Stomach (tissue), 9 donors: ENCODE measurements around the gene SUPV3L1. TPM values are rescaled to one million over a fixed set of nuclear protein-coding genes. Genes with fewer than 3 reads are reported as not detected.

ENCODE experiments used
- DNase-seq, 2 donors: peaks; one replicate each; pipeline versions ENCODE4 v3.0.0 to v3.0.0-alpha.2; 2013 to 2019
- H3K27ac ChIP-seq, 5 donors: fragments of 200-600 bp in 4 of 5; sonication (generic) in 4 of 5; one replicate each; pipeline ENCODE4 v1.5.1; 2013 to 2019; ENCODE audit warnings: mild to moderate bottlenecking in 1 of 5, moderate library complexity in 1 of 5
- H3K27me3 ChIP-seq, 3 donors: fragments of 200-600 bp; sonication (generic); one replicate each; pipeline ENCODE4 v1.5.1; 2017 to 2019; ENCODE audit warnings: mixed run types in 1 of 3
- H3K36me3 ChIP-seq, 4 donors: fragments of 200-600 bp; sonication (generic); 1 replicate in 3 of 4; 2 replicates in 1 of 4; pipeline ENCODE4 v1.5.1; 2016 to 2019
- H3K4me1 ChIP-seq, 4 donors: fragments of 200-600 bp; sonication (generic); one replicate each; pipeline ENCODE4 v1.5.1; 2016 to 2019
- H3K4me3 ChIP-seq, 4 donors: fragments of 200-600 bp; sonication (generic) in 3 of 4; one replicate each; pipeline ENCODE4 v1.5.1; 2016 to 2019; ENCODE audit warnings: mild to moderate bottlenecking in 1 of 4
- H3K9me3 ChIP-seq, 4 donors: fragments of 200-600 bp; sonication (generic); one replicate each; pipeline ENCODE4 v1.5.1; 2016 to 2019
- EP300 ChIP-seq: sonication (generic); formaldehyde crosslinking; IDR thresholded peaks from one replicate; pipeline ENCODE4 v1.6.1; 2017; ENCODE audit warnings: antibody characterized with exemption
- POLR2A ChIP-seq, 4 donors: fragments of 450-650 bp; IDR thresholded peaks; one replicate each; pipeline ENCODE4 v1.6.1; 2016; ENCODE audit warnings: antibody characterized with exemption in 4 of 4, control low read depth in 2 of 4, mild to moderate bottlenecking in 1 of 4, moderate library complexity in 1 of 4
- POLR2AphosphoS5 ChIP-seq, 3 donors: sonication (generic); formaldehyde crosslinking; IDR thresholded peaks; one replicate each; pipeline ENCODE4 v1.6.1; 2016; ENCODE audit warnings: antibody characterized with exemption in 3 of 3
- WGBS, 5 donors: extraction: QIAGEN DNeasy Blood & Tissue Kit in 3 of 5; methylation state at CpG; one replicate each; pipeline versions ENCODE4 v1.1.5 to v1.1.7; 2013 to 2018; 5-methylcytosine and 5-hydroxymethylcytosine counted together
- intact Hi-C: fragments of 100-400 bp; cut with DNase I; formaldehyde crosslinking; loops from one replicate; pipeline ENCODE4 v1.15.1; 2023; ENCODE audit warnings: low total_unique reads
- polyA plus RNA-seq, 3 donors: library from polyadenylated mRNA; stranded (reverse); fragments of 200-250 nt; gene quantifications; one replicate each; pipeline ENCODE4 v1.2.3, GENCODE V29; 2013
- total RNA-seq, 5 donors: library from RNA; depleted of rRNA; stranded (reverse); fragments of >200 nt; gene quantifications; one replicate each; pipeline versions ENCODE4 v1.1.0 to v1.2.3, GENCODE V29; 2014 to 2016
- TF ChIP-seq, protein P1 (sequence below), 7 experiments: fragments of 450-650 bp in 4 of 7; fragments of 200-600 bp in 3 of 7; sonication (generic) in 3 of 7; IDR thresholded peaks; one replicate each; pipeline ENCODE4 v1.5.1; 2016 to 2019; ENCODE audit warnings: antibody characterized with exemption in 7 of 7, control low read depth in 2 of 7, mild to moderate bottlenecking in 1 of 7
- donor health status: healthy with polysubstance abuse.
- donor health status: Bipolar disorder and iron deficiency.
- donor health status: healthy.

SUPV3L1 gene
- total and polyA plus RNA-seq, 8 donors, result 15.2 to 111 (median 45.5) TPM

DNA sequence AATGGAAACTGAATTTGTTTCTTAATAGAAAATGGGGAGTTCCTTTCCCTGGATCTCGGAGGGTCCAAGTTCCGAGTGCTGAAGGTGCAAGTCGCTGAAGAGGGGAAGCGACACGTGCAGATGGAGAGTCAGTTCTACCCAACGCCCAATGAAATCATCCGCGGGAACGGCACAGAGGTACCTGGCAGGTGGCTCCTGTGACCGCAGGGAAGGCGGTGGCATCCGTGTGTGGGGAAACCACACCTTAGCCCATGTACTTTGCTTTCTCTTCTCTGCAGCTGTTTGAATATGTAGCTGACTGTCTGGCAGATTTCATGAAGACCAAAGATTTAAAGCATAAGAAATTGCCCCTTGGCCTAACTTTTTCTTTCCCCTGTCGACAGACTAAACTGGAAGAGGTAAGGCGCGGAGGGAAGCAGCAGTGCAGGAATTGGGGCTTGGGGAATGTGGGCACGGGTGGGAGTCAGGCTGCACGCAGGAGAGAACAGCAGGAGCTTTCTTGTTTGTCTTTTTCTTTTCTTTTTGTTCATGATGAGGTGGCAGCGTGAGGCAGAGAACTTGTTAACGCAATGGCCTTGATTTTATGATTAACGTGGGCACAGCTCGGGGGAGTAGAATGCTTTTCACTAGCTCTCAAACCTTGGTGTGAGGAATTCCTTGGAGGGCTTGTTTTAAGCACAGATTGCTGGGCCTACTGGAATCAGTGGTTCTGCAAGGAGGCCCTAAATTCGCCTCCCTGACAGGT, 52.9 kb downstream of the SUPV3L1 start:
- WGBS, 5 donors, result 74 to 86% (median 80%) methylated on average over 22 of the region's 22 CpGs
- peak in 1 of 2 donors; percentile 51 for DNase-seq
- intact Hi-C loops, result loop anchor here (10.0 kb wide), 1 partner anchor 282 kb away; no protein-coding TSS in a partner anchor
- no peak for TF ChIP-seq EP300
- no peak for TF ChIP-seq POLR2A (IDR thresholded peaks at IDR 0.05)
- no peak for TF ChIP-seq POLR2AphosphoS5 (IDR thresholded peaks at IDR 0.05)
- TF ChIP-seq, protein P1, sequence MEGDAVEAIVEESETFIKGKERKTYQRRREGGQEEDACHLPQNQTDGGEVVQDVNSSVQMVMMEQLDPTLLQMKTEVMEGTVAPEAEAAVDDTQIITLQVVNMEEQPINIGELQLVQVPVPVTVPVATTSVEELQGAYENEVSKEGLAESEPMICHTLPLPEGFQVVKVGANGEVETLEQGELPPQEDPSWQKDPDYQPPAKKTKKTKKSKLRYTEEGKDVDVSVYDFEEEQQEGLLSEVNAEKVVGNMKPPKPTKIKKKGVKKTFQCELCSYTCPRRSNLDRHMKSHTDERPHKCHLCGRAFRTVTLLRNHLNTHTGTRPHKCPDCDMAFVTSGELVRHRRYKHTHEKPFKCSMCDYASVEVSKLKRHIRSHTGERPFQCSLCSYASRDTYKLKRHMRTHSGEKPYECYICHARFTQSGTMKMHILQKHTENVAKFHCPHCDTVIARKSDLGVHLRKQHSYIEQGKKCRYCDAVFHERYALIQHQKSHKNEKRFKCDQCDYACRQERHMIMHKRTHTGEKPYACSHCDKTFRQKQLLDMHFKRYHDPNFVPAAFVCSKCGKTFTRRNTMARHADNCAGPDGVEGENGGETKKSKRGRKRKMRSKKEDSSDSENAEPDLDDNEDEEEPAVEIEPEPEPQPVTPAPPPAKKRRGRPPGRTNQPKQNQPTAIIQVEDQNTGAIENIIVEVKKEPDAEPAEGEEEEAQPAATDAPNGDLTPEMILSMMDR (IDR thresholded peaks at IDR 0.05), result no peak
- Histone ChIP-seq H3K27ac (no peak overlapping the region), H3K4me3 (no peak overlapping the region), H3K9me3 (no peaks in the 10 kb centered on the region), H3K4me1 (peaks cover 0 to 21% (median 12%) of the 10 kb centered on the region in 4 donors), H3K27me3 (no peaks in the 10 kb centered on the region), H3K36me3 (no peaks in the 10 kb centered on the region)

DNA sequence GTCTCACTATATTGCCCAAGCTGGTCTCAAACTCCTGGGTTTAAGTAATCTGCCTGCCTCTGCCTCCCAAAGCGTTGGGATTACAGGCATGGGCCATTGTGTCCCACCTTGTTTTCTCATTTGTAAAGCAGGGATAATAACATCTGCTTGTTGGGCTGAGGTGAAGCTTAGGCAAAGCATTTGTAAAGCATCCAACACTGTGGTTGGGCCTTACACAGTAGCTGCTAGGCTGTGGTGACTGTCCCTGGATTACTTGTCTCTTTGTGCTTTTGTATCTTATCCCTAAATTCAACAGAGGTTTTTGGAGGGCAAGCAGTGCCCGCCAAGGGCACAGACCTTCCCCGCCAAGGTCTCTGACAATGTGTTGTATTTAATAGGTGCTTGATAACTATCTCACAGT, 54.4 kb downstream of the SUPV3L1 start:
- no peak overlapping the region for H3K27ac ChIP-seq
- intact Hi-C loops, result loop anchor here (10.0 kb wide), 1 partner anchor 280 kb away; no protein-coding TSS in a partner anchor
- TF ChIP-seq, protein P1 (IDR thresholded peaks at IDR 0.05), result no peak
- no peak for TF ChIP-seq POLR2A (IDR thresholded peaks at IDR 0.05)
- WGBS, 5 donors, result 92 to 97% (median 96%) methylated on average over 3 of the region's 3 CpGs
- H3K27me3 ChIP-seq, result no peaks in the 10 kb centered on the region
- H3K9me3 ChIP-seq, result no peaks in the 10 kb centered on the region
- H3K36me3 ChIP-seq, result no peaks in the 10 kb centered on the region
- DNase-seq, result no peak
- H3K4me3 ChIP-seq, result no peak overlapping the region
- H3K4me1 ChIP-seq, result peaks cover 0 to 22% (median 9%) of the 10 kb centered on the region in 4 donors

DNA sequence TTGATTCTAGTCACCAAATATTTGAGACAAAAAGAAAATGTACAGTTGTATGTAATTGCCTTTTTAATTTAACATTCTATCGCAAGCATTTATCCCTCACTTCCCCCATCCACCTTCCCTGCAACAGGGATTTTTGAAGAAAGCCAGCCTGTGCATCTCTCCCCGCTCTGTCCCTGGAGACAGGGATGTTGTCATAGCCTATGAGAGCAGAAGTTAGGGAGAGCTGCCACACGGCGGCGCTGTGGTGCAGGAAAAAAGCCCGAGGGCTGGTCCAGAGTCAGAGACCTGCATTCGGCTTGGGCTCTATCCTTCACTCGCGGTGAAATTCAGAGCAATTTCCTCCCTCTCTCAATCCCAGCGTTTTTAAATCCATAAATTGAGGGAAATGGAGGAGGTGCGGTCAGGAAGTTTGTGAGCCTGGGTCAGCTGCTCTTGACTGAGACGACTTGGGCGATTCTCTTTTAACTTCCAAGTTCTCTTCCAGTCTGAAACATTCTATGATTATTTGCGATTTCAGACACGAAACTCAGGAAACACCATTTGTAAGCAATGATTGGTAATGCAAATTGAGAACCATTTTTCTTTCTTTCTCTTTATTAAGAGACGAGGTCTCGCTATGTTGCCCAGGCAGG, 57.6 kb downstream of the SUPV3L1 start:
- DNase-seq, result peak; percentile 90 to 93
- no peaks in the 10 kb centered on the region for H3K36me3 ChIP-seq
- no peak overlapping the region for H3K27ac ChIP-seq
- 19 to 26% (median 24%) methylated on average over 17 of the region's 17 CpGs for WGBS, 5 donors
- intact Hi-C loops, result loop anchor here (5.0 to 10.0 kb wide), 2 partner anchors 155 to 277 kb away; no protein-coding TSS in a partner anchor
- no peaks in the 10 kb centered on the region for H3K9me3 ChIP-seq
- peaks cover 0 to 20% (median 3%) of the 10 kb centered on the region in 4 donors for H3K4me1 ChIP-seq
- H3K27me3 ChIP-seq, result no peaks in the 10 kb centered on the region
- TF ChIP-seq, protein P1 (IDR thresholded peaks at IDR 0.05), result peak in 5 of 7 experiments; percentile 78 to 95 (median 90)
- TF ChIP-seq POLR2A (IDR thresholded peaks at IDR 0.05) (no peak), EP300 (no peak), POLR2AphosphoS5 (IDR thresholded peaks at IDR 0.05) (peak in 2 of 3 donors; percentile 22 to 55)
- H3K4me3 ChIP-seq, result no peak overlapping the region

DNA sequence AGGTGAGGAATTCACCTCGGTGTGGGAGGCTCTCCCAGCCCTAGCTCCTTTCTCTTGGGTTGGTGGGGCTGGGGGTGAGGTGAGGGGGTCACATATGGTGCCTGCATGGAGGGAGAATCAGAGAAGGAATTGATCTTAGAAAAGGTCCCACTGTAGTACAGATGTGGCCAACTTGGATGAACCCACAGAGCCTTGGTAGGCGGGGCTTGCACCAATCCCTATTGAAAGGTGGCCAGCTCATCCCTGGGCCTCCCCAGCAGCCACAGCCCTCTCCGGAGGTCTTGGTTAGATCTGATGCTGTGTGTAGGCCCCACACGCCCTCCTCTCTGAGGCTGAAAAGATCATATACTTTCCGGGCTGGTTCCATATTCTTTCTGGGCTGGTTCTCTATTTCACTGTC, 59.1 kb downstream of the SUPV3L1 start:
- Histone ChIP-seq H3K9me3 (no peaks in the 10 kb centered on the region), H3K27me3 (no peaks in the 10 kb centered on the region), H3K4me3 (no peak overlapping the region), H3K27ac (no peak overlapping the region), H3K4me1 (peaks cover 0 to 20% (median 1%) of the 10 kb centered on the region in 4 donors), H3K36me3 (no peaks in the 10 kb centered on the region)
- intact Hi-C loops, result loop anchor here (5.0 to 10.0 kb wide), 2 partner anchors 153 to 276 kb away; no protein-coding TSS in a partner anchor
- TF ChIP-seq POLR2A (IDR thresholded peaks at IDR 0.05) (no peak), POLR2AphosphoS5 (IDR thresholded peaks at IDR 0.05) (no peak), EP300 (no peak)
- TF ChIP-seq, protein P1 (IDR thresholded peaks at IDR 0.05), result no peak
- 79 to 91% (median 85%) methylated on average over 5 of the region's 5 CpGs for WGBS, 5 donors
- DNase-seq, result no peak
